Cardiac muscle cell (in vitro differentiated cells and primary cell): ENCODE results near the gene BORCS5. TPM values are rescaled to one million over a fixed set of nuclear protein-coding genes. Genes with fewer than 3 reads are reported as not detected.
"Not testable (repeated sequence)": the region's sequence is repeated elsewhere in the genome, so short reads cannot be mapped to it uniquely, and the experiment has no call there.

Experiments
- DNase-seq, 2 donors: peaks; one replicate each; pipeline versions ENCODE4 v3.0.0 to v3.0.0-alpha.2; 2010 to 2017; ENCODE audit warnings: low read depth in 1 of 2, low spot score in 1 of 2
- H3K27ac ChIP-seq: fragments of 200-600 bp; sonication (generic); 2 replicates; pipeline ENCODE4 v1.5.1; 2016
- H3K27me3 ChIP-seq: fragments of 200-600 bp; sonication (generic); 2 replicates; pipeline ENCODE4 v1.6.0; 2016; ENCODE audit warnings: control low read depth
- H3K36me3 ChIP-seq: fragments of 200-600 bp; sonication (generic); 2 replicates; pipeline ENCODE4 v1.5.1; 2016; ENCODE audit warnings: control low read depth
- H3K4me1 ChIP-seq: fragments of 200-600 bp; sonication (generic); 2 replicates; pipeline ENCODE4 v1.8.1; 2017; ENCODE audit warnings: low read depth, mild to moderate bottlenecking, mixed run types
- H3K4me3 ChIP-seq: fragments of 200-600 bp; sonication (generic); 2 replicates; pipeline ENCODE4 v1.5.1; 2016; ENCODE audit warnings: mild to moderate bottlenecking
- H3K9me3 ChIP-seq: fragments of 200-600 bp; sonication (generic); 2 replicates; pipeline ENCODE4 v1.5.1; 2017; ENCODE audit warnings: low read depth, mild to moderate bottlenecking, control low read depth
- CTCF ChIP-seq: IDR thresholded peaks from 2 replicates; pipeline ENCODE4 v1.5.1; 2012; ENCODE audit warnings: low read depth, mild to moderate bottlenecking, low read length
- polyA plus RNA-seq: library from polyadenylated mRNA; unstranded; fragments of >200 nt; fragmentation: Nextera tagmentation; extraction: Ambion mirVana; gene quantifications from 2 replicates; pipeline ENCODE4 v1.2.1, GENCODE V29; 2016
- total RNA-seq: library from RNA; depleted of rRNA; stranded (reverse); fragments of >200 nt; gene quantifications from 2 replicates; pipeline ENCODE4 v1.2.3, GENCODE V29; 2016

Gene BORCS5
- total and polyA plus RNA-seq, 2 experiments from 2014 or later, result 9.2 to 17.3 TPM

DNA sequence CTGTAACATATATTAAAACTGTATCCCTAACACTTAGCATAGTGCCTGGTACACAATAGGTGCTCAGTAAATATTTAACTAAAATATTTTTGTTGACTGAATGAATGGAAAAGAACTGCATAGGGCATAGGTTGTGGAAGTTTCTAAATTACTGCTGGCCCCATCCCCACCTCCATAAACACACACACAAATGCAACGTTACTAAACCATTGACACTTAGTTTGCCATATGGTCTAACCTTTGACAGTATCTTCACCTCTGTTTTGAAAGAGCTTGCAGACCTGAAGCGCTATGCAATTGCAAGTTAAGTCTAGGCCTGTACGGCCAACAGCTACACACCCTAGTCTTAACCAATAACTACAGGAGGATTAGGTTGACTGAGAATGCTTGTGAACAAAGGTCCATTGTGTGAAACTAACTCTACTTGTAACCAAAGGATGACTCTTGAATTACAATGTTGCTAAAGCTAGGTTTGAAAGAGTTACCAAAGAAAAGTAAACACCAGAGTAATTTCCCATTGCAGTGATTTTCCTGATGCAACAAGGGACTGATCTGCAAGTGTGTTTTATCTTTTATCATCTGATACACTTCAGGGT lies 5.9 kb upstream of the BORCS5 start:
- H3K4me3 ChIP-seq, result no peak overlapping the region
- no peaks in the 10 kb centered on the region for H3K9me3 ChIP-seq
- peak in 1 of 2 donors; percentile 6 for DNase-seq
- no peaks in the 10 kb centered on the region for H3K36me3 ChIP-seq
- H3K27me3 ChIP-seq, result peaks cover 17% of the 10 kb centered on the region
- no peak overlapping the region for H3K27ac ChIP-seq
- no peaks in the 10 kb centered on the region for H3K4me1 ChIP-seq
- TF ChIP-seq CTCF, result no peak

DNA sequence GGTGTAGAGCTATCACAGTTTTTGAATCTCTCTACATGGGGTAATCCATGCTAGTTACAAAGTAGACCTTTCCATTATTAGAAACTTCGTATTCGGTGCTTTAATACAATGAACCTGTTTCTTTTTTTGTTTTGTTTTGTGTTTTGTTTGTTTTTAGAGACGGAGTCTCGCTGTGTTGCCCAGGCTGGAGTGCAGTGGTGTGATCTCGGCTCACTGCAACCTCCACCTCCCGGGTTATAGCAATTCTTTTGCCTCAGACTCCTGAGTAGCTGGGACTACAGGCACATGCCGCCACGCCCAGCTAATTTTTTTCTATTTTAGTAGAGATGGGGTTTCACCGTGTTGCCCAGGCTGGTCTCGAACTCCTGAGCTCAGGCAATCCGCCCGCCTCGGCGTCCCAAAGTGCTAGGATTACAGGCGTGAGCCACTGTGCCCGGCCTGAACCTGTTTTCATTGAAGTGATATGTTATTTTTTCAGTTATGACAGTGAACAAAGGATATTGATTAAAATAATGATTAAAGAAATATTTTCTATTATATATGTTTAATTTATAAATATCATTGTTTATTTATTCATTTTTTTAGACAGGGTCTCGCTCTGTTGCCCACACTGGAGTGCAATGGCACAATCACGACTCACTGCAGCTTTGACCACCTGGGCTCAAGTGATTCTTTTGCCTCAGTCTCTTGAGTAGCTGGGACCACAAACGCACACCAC lies 5.3 kb upstream of the BORCS5 start:
- not testable (repeated sequence) for DNase-seq, H3K4me3 ChIP-seq, H3K36me3 ChIP-seq, H3K4me1 ChIP-seq, H3K27ac ChIP-seq, H3K9me3 ChIP-seq
- peaks cover 17% of the 10 kb centered on the region for H3K27me3 ChIP-seq

GRCh38 chr12:12353276-12353675 lies 3.6 kb upstream of the BORCS5 start:
- Histone ChIP-seq H3K27me3 (peaks cover 14% of the 10 kb centered on the region), H3K36me3 (no peaks in the 10 kb centered on the region), H3K27ac (no peak overlapping the region), H3K9me3 (no peaks in the 10 kb centered on the region), H3K4me3 (no peak overlapping the region), H3K4me1 (peaks cover 7% of the 10 kb centered on the region)
- no peak for DNase-seq
- TF ChIP-seq CTCF, result no peak

GRCh38 chr12:12353807-12354206 lies 3.1 kb upstream of the BORCS5 start:
- peaks cover 8% of the 10 kb centered on the region for H3K4me1 ChIP-seq
- no peak for TF ChIP-seq CTCF
- H3K4me3 ChIP-seq, result no peak overlapping the region
- H3K27me3 ChIP-seq, result peaks cover 9% of the 10 kb centered on the region
- no peak for DNase-seq
- H3K36me3 ChIP-seq, result no peaks in the 10 kb centered on the region
- H3K9me3 ChIP-seq, result no peaks in the 10 kb centered on the region
- H3K27ac ChIP-seq, result no peak overlapping the region

- H3K36me3 ChIP-seq, result no peaks in the 10 kb centered on the region
- DNase-seq, result no peak
- H3K9me3 ChIP-seq, result no peaks in the 10 kb centered on the region
- H3K27me3 ChIP-seq, result no peaks in the 10 kb centered on the region
- no peak for TF ChIP-seq CTCF
- H3K4me1 ChIP-seq, result peaks cover 8% of the 10 kb centered on the region
- peak overlapping the region; percentile 73 for H3K4me3 ChIP-seq
- no peak overlapping the region for H3K27ac ChIP-seq
These were observed 397 bp upstream of the BORCS5 start for GRCh38 chr12:12356467-12356895.

DNA sequence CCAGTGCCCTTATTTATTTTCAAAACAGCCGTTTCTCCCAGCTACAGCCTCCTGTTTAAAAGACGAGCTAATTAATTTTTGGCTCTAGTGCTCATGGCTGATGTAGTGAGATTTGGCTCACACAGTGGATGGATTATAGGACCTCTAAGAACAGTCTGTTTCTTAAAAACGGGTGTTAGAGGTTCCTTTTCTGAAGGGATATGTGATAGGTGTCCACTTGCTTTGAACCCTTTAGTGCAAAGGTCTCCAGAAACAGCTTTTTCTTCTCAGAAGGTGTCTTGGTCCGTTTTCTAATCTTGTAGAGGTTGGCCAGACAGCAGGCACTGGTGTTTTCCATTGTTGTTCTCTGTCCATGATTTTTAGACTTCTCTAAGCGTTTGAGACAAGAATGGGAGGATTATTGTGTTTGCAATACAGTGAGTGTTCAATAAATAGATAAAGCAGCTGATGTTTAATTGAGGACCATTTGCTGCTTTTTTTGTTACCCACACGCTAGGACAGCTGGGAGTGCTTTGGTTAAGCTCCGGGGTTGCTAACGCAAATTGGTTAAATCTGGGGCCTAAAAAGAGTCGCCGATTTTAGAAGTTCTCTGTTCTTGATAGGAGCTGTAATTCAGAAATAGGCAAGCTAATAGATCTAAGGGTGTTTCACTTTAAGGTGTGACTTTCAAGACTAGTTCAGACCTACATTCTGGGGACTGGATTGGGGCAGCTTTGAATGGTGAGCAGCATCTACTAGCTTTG lies 1.0 kb downstream of the BORCS5 start:
- Histone ChIP-seq H3K9me3 (no peaks in the 10 kb centered on the region), H3K36me3 (no peaks in the 10 kb centered on the region), H3K27me3 (no peaks in the 10 kb centered on the region), H3K27ac (peak overlapping the region; percentile 83), H3K4me1 (peaks cover 8% of the 10 kb centered on the region), H3K4me3 (peak overlapping the region; percentile 73)
- TF ChIP-seq CTCF, result no peak
- no peak for DNase-seq
